ENCODE measurements around the gene NLRP6.

Gene NLRP6

DNA sequence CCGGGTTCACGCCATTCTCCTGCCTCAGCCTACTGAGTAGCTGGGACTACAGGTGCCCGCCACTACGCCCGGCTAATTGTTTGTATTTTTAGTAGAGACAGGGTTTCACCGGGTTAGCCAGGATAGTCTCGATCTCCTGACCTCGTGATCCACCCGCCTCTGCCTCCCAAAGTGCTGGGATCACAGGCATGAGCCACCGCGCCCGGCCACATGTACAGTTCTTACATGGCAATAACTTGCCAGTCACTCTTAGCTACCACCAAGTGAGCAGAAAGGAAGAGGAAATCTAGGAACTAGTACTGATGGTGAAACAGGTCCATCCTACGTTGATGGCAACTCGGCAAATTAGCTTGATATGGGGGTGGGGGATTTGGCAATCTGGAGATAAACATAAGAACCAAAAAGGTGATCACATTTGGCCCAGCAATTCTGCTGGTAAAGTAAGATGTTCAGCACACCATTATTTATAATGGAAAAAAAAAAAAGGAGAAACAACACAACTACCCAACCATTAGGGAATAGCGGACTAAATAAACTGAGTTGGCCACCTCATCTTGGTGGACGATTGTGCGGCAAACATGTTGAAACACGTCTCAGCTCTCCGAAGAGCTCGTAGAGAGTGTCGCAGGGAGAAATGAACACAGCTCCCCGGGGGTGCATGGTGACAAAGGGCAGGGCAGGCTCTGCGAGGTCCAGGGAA, 5.3 kb downstream of the NLRP6 start:
- H4K20me1 ChIP-seq (ENCODE audit: insufficient read depth, low read length), result no peaks in the 10 kb centered on the region
- no peaks in the 10 kb centered on the region for H3K9me3 ChIP-seq (ENCODE audit: insufficient read depth, low read length)
- H3K79me2 ChIP-seq (ENCODE audit: low read length), result no peaks in the 10 kb centered on the region
- no peak overlapping the region for H3K4me2 ChIP-seq (ENCODE audit: low read length)
- no peaks in the 10 kb centered on the region for H3K36me3 ChIP-seq (replicated peaks; ENCODE audit: low read depth, low read length)
- no peak overlapping the region for H3K9ac ChIP-seq (ENCODE audit: low read length)
- H3K4me3 ChIP-seq (ENCODE audit: low read length), result no peak overlapping the region
- peaks cover 9% of the 10 kb centered on the region; the same call in 1 of the 2 replicates for H3K27me3 ChIP-seq (ENCODE audit: low read depth, low read length)
- H3K4me1 ChIP-seq (ENCODE audit: low read length), result peaks cover 6% of the 10 kb centered on the region
- TF ChIP-seq CTCF (IDR thresholded peaks at IDR 0.05; ENCODE audit: low read depth, low read length) (no peak), EZH2phosphoT487 (IDR thresholded peaks at IDR 0.05; ENCODE audit: low read depth) (no peak)
- H2AFZ ChIP-seq (ENCODE audit: low read depth, low read length), result no peak overlapping the region
- H3K27ac ChIP-seq (ENCODE audit: low read length), result no peak overlapping the region

DNA sequence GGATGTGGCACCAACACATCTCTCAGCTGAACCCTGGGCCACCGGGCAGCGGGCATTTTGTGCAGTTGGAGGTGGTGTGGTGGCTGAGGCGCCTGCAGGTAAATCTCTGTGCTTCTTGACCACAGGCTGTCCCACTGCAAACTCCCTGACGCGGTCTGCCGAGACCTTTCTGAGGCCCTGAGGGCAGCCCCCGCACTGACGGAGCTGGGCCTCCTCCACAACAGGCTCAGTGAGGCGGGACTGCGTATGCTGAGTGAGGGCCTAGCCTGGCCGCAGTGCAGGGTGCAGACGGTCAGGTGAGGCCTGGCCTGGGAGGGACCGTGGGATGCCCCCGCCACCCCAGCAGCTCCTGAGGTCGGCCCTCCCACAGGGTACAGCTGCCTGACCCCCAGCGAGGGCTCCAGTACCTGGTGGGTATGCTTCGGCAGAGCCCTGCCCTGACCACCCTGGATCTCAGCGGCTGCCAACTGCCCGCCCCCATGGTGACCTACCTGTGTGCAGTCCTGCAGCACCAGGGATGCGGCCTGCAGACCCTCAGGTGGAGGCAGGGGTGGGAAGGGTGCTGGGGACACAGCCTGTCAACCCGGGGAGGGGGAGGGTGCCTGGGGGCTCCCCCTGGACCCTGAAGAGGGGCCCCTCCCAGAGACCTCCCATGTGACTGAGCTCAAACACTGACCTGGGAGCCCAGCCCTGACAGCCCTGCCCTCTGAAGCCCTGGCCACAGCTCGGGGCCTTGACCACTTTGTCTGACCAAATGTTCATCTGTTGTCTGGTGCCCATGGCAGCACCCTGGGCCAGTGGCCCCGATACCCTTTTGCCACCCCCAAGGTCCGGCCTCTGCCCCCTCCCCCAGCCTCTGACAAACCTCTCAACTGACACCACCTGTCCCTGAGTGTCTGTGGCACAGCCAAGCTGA, 6.2 kb downstream of the NLRP6 start:
- peaks cover 6% of the 10 kb centered on the region for H3K4me1 ChIP-seq (ENCODE audit: low read length)
- H3K79me2 ChIP-seq (ENCODE audit: low read length), result no peaks in the 10 kb centered on the region
- no peak overlapping the region for H3K27ac ChIP-seq (ENCODE audit: low read length)
- TF ChIP-seq CTCF (IDR thresholded peaks at IDR 0.05; ENCODE audit: low read depth, low read length) (no peak), EZH2phosphoT487 (IDR thresholded peaks at IDR 0.05; ENCODE audit: low read depth) (no peak)
- no peak overlapping the region for H2AFZ ChIP-seq (ENCODE audit: low read depth, low read length)
- H3K4me3 ChIP-seq (ENCODE audit: low read length), result no peak overlapping the region
- no peak overlapping the region for H3K9ac ChIP-seq (ENCODE audit: low read length)
- no peaks in the 10 kb centered on the region for H4K20me1 ChIP-seq (ENCODE audit: insufficient read depth, low read length)
- no peaks in the 10 kb centered on the region for H3K9me3 ChIP-seq (ENCODE audit: insufficient read depth, low read length)
- H3K4me2 ChIP-seq (ENCODE audit: low read length), result no peak overlapping the region
- H3K27me3 ChIP-seq (ENCODE audit: low read depth, low read length), result peaks cover 9% of the 10 kb centered on the region; the same call in 1 of the 2 replicates
- H3K36me3 ChIP-seq (replicated peaks; ENCODE audit: low read depth, low read length), result no peaks in the 10 kb centered on the region

GRCh38 chr11:285021-285893, 7.0 kb downstream of the NLRP6 start:
- Histone ChIP-seq H3K27ac (ENCODE audit: low read length) (no peak overlapping the region), H3K4me3 (ENCODE audit: low read length) (no peak overlapping the region), H3K79me2 (ENCODE audit: low read length) (no peaks in the 10 kb centered on the region; the same call in 1 of the 2 replicates), H2AFZ (ENCODE audit: low read depth, low read length) (no peak overlapping the region), H3K9ac (ENCODE audit: low read length) (no peak overlapping the region), H3K27me3 (ENCODE audit: low read depth, low read length) (peaks cover 9% of the 10 kb centered on the region; the same call in 1 of the 2 replicates), H4K20me1 (ENCODE audit: insufficient read depth, low read length) (no peaks in the 10 kb centered on the region), H3K9me3 (ENCODE audit: insufficient read depth, low read length) (no peaks in the 10 kb centered on the region), H3K4me2 (ENCODE audit: low read length) (no peak overlapping the region), H3K36me3 (replicated peaks; ENCODE audit: low read depth, low read length) (no peaks in the 10 kb centered on the region), H3K4me1 (ENCODE audit: low read length) (peaks cover 12% of the 10 kb centered on the region)
- TF ChIP-seq EZH2phosphoT487 (IDR thresholded peaks at IDR 0.05; ENCODE audit: low read depth), result no peak
- TF ChIP-seq CTCF (IDR thresholded peaks at IDR 0.05; ENCODE audit: low read depth, low read length), result no peak

All from OCI-LY3 (cell line).